A673 (cell line): ENCODE results near the gene CHCHD6.

ENCODE experiments used
- CTCF ChIP-seq: fragments of 300-800, 200-600 bp; sonication (generic); conservative IDR thresholded peaks from 2 replicates; pipeline ENCODE4 v1.5.1; 2017; ENCODE audit warnings: low read depth, mild to moderate bottlenecking, antibody characterized with exemption, low read length, moderate library complexity, mixed read lengths
- EZH2 ChIP-seq: fragments of 200-600 bp; sonication (generic); IDR thresholded peaks from 2 replicates; pipeline ENCODE4 v1.6.1; 2017; ENCODE audit warnings: borderline replicate concordance, low read depth, mild to moderate bottlenecking, mixed read lengths, antibody characterized with exemption, low read length; ENCODE audit not compliant: poor library complexity, severe bottlenecking

DNA sequence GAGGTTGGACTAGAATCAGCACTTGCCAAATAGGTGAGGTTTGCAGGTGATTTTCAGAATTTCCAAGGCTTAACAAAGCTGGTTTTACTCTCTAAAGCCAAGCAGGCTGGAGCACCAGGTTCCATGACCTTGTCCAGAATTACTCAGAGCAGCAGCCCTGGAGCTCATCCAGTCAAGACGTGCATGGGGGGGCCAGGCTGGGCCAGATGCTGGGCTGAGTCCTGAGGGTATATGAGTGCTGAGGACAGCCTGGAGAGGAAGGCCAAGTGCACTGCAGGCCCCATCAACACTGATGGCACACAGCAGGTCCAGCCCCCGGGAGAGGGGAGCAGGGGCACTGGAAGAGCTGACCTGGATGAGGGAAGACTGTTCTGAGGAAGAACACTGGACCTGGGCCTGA, 46.1 kb upstream of the CHCHD6 start:
- TF ChIP-seq CTCF = no peak
- TF ChIP-seq EZH2 = no peak
